Thymus (tissue), 11 donors: Measurements from ENCODE around the gene MAD1L1. TPM values are rescaled to one million over a fixed set of nuclear protein-coding genes. Genes with fewer than 3 reads are reported as not detected.

Experiments used
- DNase-seq, 9 donors: peaks; one replicate each; pipeline ENCODE4 v3.0.0-alpha.2; 2013; ENCODE audit warnings: low spot score in 9 of 9, low read depth in 6 of 9, missing footprints in 1 of 9
- H3K27ac ChIP-seq, 2 donors: one replicate each; pipeline ENCODE4 v1.5.1; 2013; ENCODE audit warnings: control low read depth in 1 of 2, low read depth in 1 of 2, low read length in 1 of 2, mild to moderate bottlenecking in 1 of 2, moderate library complexity in 1 of 2
- H3K27me3 ChIP-seq, 2 donors: one replicate each; pipeline ENCODE4 v1.5.1; 2013; ENCODE audit warnings: low read length in 1 of 2; ENCODE audit not compliant: control insufficient read depth in 2 of 2, insufficient read depth in 1 of 2
- H3K36me3 ChIP-seq, 2 donors: one replicate each; pipeline ENCODE4 v1.5.1; 2013; ENCODE audit warnings: low read length in 1 of 2, mild to moderate bottlenecking in 1 of 2, moderate library complexity in 1 of 2; ENCODE audit not compliant: control insufficient read depth in 2 of 2, insufficient read depth in 2 of 2
- H3K4me1 ChIP-seq, 2 donors: one replicate each; pipeline ENCODE4 v1.5.1; 2013; ENCODE audit warnings: low read length in 2 of 2; ENCODE audit not compliant: control insufficient read depth in 2 of 2, insufficient read depth in 2 of 2
- H3K4me3 ChIP-seq, 2 donors: one replicate each; pipeline ENCODE4 v1.5.1; 2013; ENCODE audit warnings: low read length in 2 of 2, control low read depth in 1 of 2, mild to moderate bottlenecking in 1 of 2
- H3K9me3 ChIP-seq, 2 donors: one replicate each; pipeline ENCODE4 v1.5.1; 2013; ENCODE audit warnings: low read length in 1 of 2, mild to moderate bottlenecking in 1 of 2; ENCODE audit not compliant: control insufficient read depth in 2 of 2, insufficient read depth in 1 of 2
- WGBS: extraction: QIAGEN DNeasy Blood & Tissue Kit; methylation state at CpG from one replicate; pipeline ENCODE4 v1.1.7; 2013; 5-methylcytosine and 5-hydroxymethylcytosine counted together
- polyA plus RNA-seq: library from polyadenylated mRNA; stranded (reverse); fragments of 200-250 nt; gene quantifications from one replicate; pipeline ENCODE4 v1.2.3, GENCODE V29; 2013
- total RNA-seq: library from RNA; stranded (reverse); fragments of 120-200 nt; gene quantifications from one replicate; pipeline ENCODE4 v1.2.4, GENCODE V29; 2013
- donor health status: healthy.

MAD1L1 gene
- total and polyA plus RNA-seq, 2 donors, result 93.3 to 103 TPM

DNA sequence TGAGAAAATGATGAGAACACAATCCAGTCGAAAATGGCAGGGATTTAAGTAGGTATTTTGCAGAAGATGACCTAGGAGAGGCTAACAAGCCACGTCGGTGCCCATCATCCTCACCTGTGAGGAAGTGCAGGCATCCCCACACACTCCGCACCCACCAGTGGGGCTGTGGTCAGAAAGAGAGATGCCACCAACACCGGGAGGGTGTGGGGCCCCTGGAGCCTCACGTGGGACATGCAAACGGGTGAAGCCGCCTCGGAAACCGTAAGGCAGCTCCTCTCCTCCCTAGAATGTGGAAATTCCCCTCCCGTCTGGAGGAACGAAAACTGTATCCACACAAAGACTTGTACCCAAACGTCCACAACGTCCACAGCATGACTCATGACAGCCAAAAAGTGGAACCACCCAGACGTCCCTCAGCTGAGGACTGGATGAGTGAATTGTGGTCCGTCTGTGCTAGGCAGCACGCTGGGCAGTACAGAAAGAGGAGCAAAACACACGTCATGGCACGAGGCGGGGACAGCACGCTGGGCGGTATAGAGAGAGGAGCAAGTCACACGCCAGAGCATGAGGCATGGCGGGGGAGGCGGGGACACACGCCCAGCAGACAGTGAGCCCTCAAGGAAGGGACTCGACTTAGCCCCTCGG lies 316.7 kb downstream of the MAD1L1 start:
- 94% methylated on average over 28 of the region's 28 CpGs for WGBS
- H3K9me3 ChIP-seq, result peaks cover 0 to 7% of the 10 kb centered on the region in 2 donors
- peak in 1 of 9 donors; percentile 18 for DNase-seq
- H3K4me3 ChIP-seq, result no peak overlapping the region
- H3K27me3 ChIP-seq, result no peaks in the 10 kb centered on the region
- no peak overlapping the region for H3K27ac ChIP-seq
- H3K4me1 ChIP-seq, result peaks cover 21 to 49% of the 10 kb centered on the region in 2 donors
- H3K36me3 ChIP-seq, result peaks cover 5 to 9% of the 10 kb centered on the region in 2 donors

DNA sequence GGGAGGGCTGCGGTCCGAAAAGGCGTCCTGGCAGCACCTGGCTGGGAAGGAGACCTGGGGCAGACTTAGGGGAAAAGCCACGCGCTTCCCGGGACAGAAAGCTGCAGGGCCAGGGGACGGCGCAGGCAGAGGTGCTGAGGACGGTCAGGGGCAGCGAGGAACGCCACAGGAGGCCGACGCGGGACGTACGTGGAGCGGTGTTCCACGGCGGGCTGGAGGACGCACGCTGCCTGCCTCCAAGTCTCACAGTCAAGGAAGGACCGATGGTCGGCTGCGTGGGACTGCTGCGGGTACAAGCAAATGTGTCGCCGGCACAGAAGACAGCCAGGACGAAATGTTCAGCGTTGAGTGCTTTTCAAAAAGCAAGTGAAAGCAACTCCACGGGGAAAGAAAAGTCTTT lies 317.4 kb downstream of the MAD1L1 start:
- no peak for DNase-seq
- Histone ChIP-seq H3K4me1 (peaks cover 14 to 42% of the 10 kb centered on the region in 2 donors), H3K27ac (no peak overlapping the region), H3K9me3 (peaks cover 0 to 7% of the 10 kb centered on the region in 2 donors), H3K27me3 (no peaks in the 10 kb centered on the region), H3K36me3 (peaks cover 5 to 9% of the 10 kb centered on the region in 2 donors), H3K4me3 (no peak overlapping the region)
- 98% methylated on average over 30 of the region's 30 CpGs for WGBS

DNA sequence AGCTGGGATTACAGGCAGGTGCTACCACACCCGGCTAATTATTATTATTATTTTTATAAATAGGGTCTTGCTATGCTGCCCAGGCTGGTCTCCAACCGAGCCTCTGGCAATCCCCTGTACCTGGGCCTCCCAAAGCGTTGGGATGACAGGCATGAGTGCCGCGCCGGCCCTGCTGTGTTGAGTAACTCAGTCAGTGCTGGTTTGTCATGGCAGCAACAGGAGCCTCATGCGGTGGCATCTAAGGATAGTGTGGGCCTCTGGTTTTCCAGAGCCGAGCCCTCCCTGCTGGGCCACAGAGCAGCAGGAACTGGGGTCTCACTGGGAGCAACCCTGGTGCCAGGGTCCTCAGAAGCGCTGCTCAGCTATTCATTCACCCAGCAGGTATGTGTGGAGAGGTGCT lies 318.0 kb downstream of the MAD1L1 start:
- WGBS, result 98% methylated on average over 9 of the region's 9 CpGs
- peaks cover 5 to 9% of the 10 kb centered on the region in 2 donors for H3K36me3 ChIP-seq

GRCh38 chr7:1914321-1914720 lies 318.4 kb downstream of the MAD1L1 start:
- H3K9me3 ChIP-seq, result peaks cover 0 to 7% of the 10 kb centered on the region in 2 donors
- H3K27ac ChIP-seq, result no peak overlapping the region
- H3K4me3 ChIP-seq, result no peak overlapping the region
- H3K27me3 ChIP-seq, result no peaks in the 10 kb centered on the region
- 93% methylated on average over 21 of the region's 21 CpGs for WGBS
- H3K36me3 ChIP-seq, result peaks cover 5 to 9% of the 10 kb centered on the region in 2 donors
- peaks cover 5 to 32% of the 10 kb centered on the region in 2 donors for H3K4me1 ChIP-seq
- no peak for DNase-seq

More for the DNA sequence above, 318.0 kb downstream of the MAD1L1 start:
- Histone ChIP-seq H3K4me3 (no peak overlapping the region), H3K4me1 (peaks cover 9 to 36% of the 10 kb centered on the region in 2 donors), H3K9me3 (peaks cover 0 to 7% of the 10 kb centered on the region in 2 donors), H3K27ac (no peak overlapping the region), H3K27me3 (no peaks in the 10 kb centered on the region)
- no peak for DNase-seq

DNA sequence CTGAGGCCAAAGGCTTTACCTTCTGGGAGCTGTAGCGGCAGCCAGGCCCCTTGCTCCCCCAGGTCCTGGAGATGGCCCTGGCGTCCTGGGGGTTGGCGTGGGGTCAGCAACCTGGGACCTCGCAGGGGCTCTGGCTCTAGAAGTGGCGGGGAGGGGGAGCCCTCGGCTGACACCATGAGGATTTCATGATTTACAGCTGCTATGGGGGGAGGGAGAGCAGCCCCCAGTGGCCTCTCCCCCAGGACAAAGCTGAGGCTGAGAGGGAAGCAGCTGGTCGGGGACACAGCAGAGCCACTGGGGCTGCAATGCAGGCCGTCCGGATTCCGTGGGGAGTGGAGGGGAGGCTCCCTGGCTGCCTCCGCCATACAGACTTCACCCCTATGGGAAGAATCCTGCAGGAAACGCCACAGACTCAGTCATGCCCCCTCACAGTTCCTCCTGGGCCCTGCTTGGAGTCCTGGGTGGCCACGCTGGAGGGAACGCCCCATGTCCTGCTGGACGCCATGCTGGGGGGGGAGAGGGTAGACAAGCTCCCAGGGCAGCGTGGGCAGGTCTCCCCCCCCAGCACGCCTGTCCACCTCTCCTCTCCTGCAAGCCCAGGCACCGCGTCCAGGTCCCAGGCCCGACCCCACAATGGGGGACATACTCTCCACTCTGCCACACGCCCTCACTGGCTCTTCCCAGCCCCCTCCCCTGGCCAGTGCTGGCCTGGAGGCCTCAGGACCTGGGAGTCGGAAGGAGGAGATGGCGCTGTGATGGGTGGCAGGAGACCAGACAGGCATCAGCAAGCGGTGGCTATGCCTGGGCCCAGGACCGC lies 319.1 kb downstream of the MAD1L1 start:
- DNase-seq, result no peak
- Histone ChIP-seq H3K9me3 (peaks cover 0 to 7% of the 10 kb centered on the region in 2 donors), H3K36me3 (peaks cover 5 to 9% of the 10 kb centered on the region in 2 donors), H3K27me3 (no peaks in the 10 kb centered on the region), H3K4me1 (peaks cover 0 to 25% of the 10 kb centered on the region in 2 donors), H3K4me3 (no peak overlapping the region), H3K27ac (no peak overlapping the region)
- 94% methylated on average over 25 of the region's 25 CpGs for WGBS

DNA sequence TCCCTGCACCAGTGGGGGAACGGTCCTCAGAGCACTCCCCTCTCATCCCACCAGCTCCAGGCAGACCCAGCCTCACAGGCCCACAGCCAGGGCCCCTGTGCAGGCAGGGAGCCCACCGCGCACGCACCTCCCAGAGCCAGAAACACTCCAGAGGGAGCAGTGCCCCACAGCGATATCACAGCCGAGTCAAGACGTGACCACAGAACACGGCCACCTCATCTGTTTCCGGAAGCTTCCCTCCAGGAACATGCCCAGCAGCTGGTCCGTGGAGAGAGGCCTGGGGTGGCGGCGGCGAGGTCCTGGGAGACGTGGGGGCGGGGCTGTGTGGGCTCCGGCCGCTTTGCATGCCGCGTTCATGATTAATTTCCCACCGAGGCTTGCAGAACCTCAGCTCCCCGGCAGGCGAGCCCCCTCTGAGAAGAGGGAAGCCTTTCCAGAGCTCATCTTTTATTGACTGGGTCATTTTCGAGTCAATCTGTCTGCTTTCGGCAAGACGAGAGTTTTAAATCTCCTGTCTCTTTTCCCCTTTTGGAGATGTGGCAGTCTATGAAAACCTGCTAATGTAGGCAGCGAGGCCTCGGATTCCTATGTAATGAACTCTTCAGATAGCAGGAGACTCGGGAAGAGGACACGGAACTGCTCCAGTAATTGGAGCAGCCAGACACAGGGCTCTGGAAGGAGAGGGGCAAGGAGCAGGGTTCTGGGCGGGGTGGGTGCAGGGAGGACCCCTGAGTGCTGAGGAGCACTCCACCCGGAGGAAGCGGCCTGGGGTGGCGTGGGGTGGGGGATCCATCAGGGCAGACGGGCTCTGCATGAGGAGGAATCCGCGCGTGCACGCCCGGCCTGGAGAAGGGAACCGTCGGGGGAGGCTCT lies 319.9 kb downstream of the MAD1L1 start:
- Histone ChIP-seq H3K4me1 (peaks cover 0 to 17% of the 10 kb centered on the region in 2 donors), H3K27me3 (no peaks in the 10 kb centered on the region)
- WGBS, result 87% methylated on average over 41 of the region's 41 CpGs

GRCh38 chr7:1911571-1911970 lies 321.2 kb downstream of the MAD1L1 start:
- WGBS, result 96% methylated on average over 14 of the region's 14 CpGs
- no peaks in the 10 kb centered on the region for H3K27me3 ChIP-seq
- peaks cover 0 to 11% of the 10 kb centered on the region in 2 donors for H3K4me1 ChIP-seq
- peaks cover 0 to 7% of the 10 kb centered on the region in 2 donors for H3K9me3 ChIP-seq
- DNase-seq, result no peak
- no peak overlapping the region for H3K4me3 ChIP-seq
- H3K27ac ChIP-seq, result no peak overlapping the region
- peaks cover 5 to 6% of the 10 kb centered on the region in 2 donors for H3K36me3 ChIP-seq

More for the DNA sequence above, 319.9 kb downstream of the MAD1L1 start:
- Histone ChIP-seq H3K36me3 (peaks cover 5 to 6% of the 10 kb centered on the region in 2 donors), H3K9me3 (peaks cover 0 to 7% of the 10 kb centered on the region in 2 donors), H3K4me3 (no peak overlapping the region), H3K27ac (no peak overlapping the region)
- no peak for DNase-seq

GRCh38 chr7:1910827-1911226 lies 321.9 kb downstream of the MAD1L1 start:
- Histone ChIP-seq H3K9me3 (peaks cover 0 to 3% of the 10 kb centered on the region in 2 donors), H3K4me1 (peaks cover 0 to 7% of the 10 kb centered on the region in 2 donors), H3K36me3 (peaks cover 6 to 8% of the 10 kb centered on the region in 2 donors), H3K4me3 (no peak overlapping the region), H3K27me3 (no peaks in the 10 kb centered on the region), H3K27ac (no peak overlapping the region)
- WGBS, result 94% methylated on average over 18 of the region's 18 CpGs
- no peak for DNase-seq
